ENCODE data around the gene CPNE4. TPM values are rescaled to one million over a fixed set of nuclear protein-coding genes. Genes with fewer than 3 reads are reported as not detected.

CPNE4 gene
- total and polyA plus RNA-seq, 9 of the 15 experiments (the other 6 are each of a cell fraction or from before 2014, with no cell fraction given) = not detected

- no peak for ATAC-seq
- 2% methylated on average over 7 of the region's 7 CpGs for WGBS (ENCODE audit: insufficient coverage, low coverage, missing lambda C conversion rate)
- H3K4me2 ChIP-seq (ENCODE audit: insufficient read depth, low read length) = no peak overlapping the region
- CTCF ChIA-PET (ENCODE audit: low intra/inter-chr PET ratio) = no interaction called here
- no peaks in the 10 kb centered on the region for H3K27me3 ChIP-seq (ENCODE audit: control insufficient read depth in 2 of 2, insufficient read depth in 2 of 2, low read length in 2 of 2)
- no peaks in the 10 kb centered on the region for H3K9me3 ChIP-seq (replicated peaks; ENCODE audit: control insufficient read depth, insufficient read depth, low read depth, low read length)
- no peaks in the 10 kb centered on the region for H4K20me1 ChIP-seq (replicated peaks; ENCODE audit: control insufficient read depth, insufficient read depth, low read length)
- H3K9me1 ChIP-seq (ENCODE audit: control insufficient read depth, insufficient read depth, low read length) = no peaks in the 10 kb centered on the region
- POLR2A ChIA-PET = no interaction called here
- intact Hi-C loops (cut with micrococcal nuclease) (no loop called here), in situ Hi-C loops (cut with MboI) (no loop called here)
- no peaks in the 10 kb centered on the region for H3K79me2 ChIP-seq (ENCODE audit: control insufficient read depth, insufficient read depth, low read length)
- H2AFZ ChIP-seq (ENCODE audit: low read depth, low read length) = no peak overlapping the region
- no peak for FAIRE-seq
- H3K9ac ChIP-seq (ENCODE audit: insufficient read depth in 1 of 2, low read depth in 2 of 2, low read length in 2 of 2) = no peak overlapping the region
- no TSS peak for BruUV-seq (replicated peaks)
- no peak overlapping the region for H3K4me3 ChIP-seq
- no peak overlapping the region for H3K27ac ChIP-seq (ENCODE audit: extremely low read depth, low read depth, low read length)
- H3K4me1 ChIP-seq (replicated peaks in 1 of 2; ENCODE audit: control insufficient read depth in 2 of 2, insufficient read depth in 2 of 2, low read length in 2 of 2) = no peaks in the 10 kb centered on the region
- H3K36me3 ChIP-seq (ENCODE audit: control insufficient read depth, insufficient read depth, low read length) = no peaks in the 10 kb centered on the region
- DNase-seq (ENCODE audit: extremely low read depth in 1 of 4, low spot score in 3 of 4) = no peak
- no peak for TF ChIP-seq ZNF609 (CRISPR knock-in tag; IDR thresholded peaks at IDR 0.05; ENCODE audit: borderline replicate concordance)
- no peak for TF ChIP-seq NCOA1 (IDR thresholded peaks at IDR 0.05; ENCODE audit: low read depth)
- no peak for TF ChIP-seq ZNF668 (CRISPR knock-in tag; IDR thresholded peaks at IDR 0.05)
- no peak for TF ChIP-seq ZNF785 (CRISPR knock-in tag; IDR thresholded peaks at IDR 0.05)
- no peak for TF ChIP-seq ZC3H8 (IDR thresholded peaks at IDR 0.05)
- no peak for TF ChIP-seq ZNF384 (IDR thresholded peaks at IDR 0.05; ENCODE audit: low read depth, low read length)
- no peak for TF ChIP-seq CLOCK (CRISPR knock-in tag; IDR thresholded peaks at IDR 0.05; ENCODE audit: borderline replicate concordance)
- no peak for TF ChIP-seq ZKSCAN1 (IDR thresholded peaks at IDR 0.05; ENCODE audit: low read depth, low read length)
- TF ChIP-seq ZNF561 (CRISPR knock-in tag; conservative IDR thresholded peaks at IDR 0.05) = no peak
- no peak for TF ChIP-seq TCF7 (IDR thresholded peaks at IDR 0.05; ENCODE audit: borderline replicate concordance)
- TF ChIP-seq ZNF133 (CRISPR knock-in tag; IDR thresholded peaks at IDR 0.05) = no peak
- TF ChIP-seq ZNF143 (CRISPR knock-in tag; IDR thresholded peaks at IDR 0.05) = no peak
- TF ChIP-seq FOXA1 (IDR thresholded peaks at IDR 0.05; ENCODE audit: borderline replicate concordance) = no peak
- TF ChIP-seq EWSR1 (IDR thresholded peaks at IDR 0.05; ENCODE audit: borderline replicate concordance, low read depth, partially characterized antibody) = no peak
- no peak for TF ChIP-seq RBM14 (IDR thresholded peaks at IDR 0.05; ENCODE audit: borderline replicate concordance, insufficient read depth, low read depth, low read length)
- TF ChIP-seq STAG1 (CRISPR knock-in tag; IDR thresholded peaks at IDR 0.05; ENCODE audit: borderline replicate concordance) = no peak
Measured at GRCh38 chr3:131655070-131655690, 379.6 kb downstream of the CPNE4 start.

All from K562 (cell line).